ENCODE data around the gene SLC2A13. TPM values are rescaled to one million over a fixed set of nuclear protein-coding genes. Genes with fewer than 3 reads are reported as not detected.

SLC2A13 gene
- total RNA-seq, 1 donor from 2014 or later, result 17.4 TPM

DNA sequence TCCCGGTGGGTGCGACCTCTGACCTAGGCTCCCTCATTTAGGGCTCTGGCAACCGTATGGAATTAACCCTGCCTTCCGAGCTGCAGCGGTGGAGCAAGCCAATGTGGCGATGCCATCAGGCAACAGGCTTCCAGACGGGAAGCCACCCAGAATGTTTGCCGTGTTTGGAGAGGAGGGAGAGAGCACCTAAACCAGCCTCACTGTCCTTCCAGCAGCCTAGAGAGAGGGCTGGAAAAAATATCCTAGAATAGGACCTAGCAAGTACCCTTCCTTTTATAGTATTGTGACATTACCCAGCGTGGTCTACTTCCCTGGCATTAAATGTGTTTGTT is 287 bp upstream of the SLC2A13 start:
- intact Hi-C loops (cut with DNase I), result loop anchor here (5.0 to 10.0 kb wide), 3 partner anchors 94 to 1079 kb away; partner anchors contain the start of gene PDZRN4
- no peaks in the 10 kb centered on the region for H3K27me3 ChIP-seq
- peak overlapping the region; percentile 60 to 90 for H3K4me3 ChIP-seq
- peaks cover 25% of the 10 kb centered on the region for H3K4me1 ChIP-seq
- DNase-seq (ENCODE audit: extremely low spot score in 2 of 2), result no peak
- H3K36me3 ChIP-seq, result no peaks in the 10 kb centered on the region
- no peaks in the 10 kb centered on the region for H3K9me3 ChIP-seq
- TF ChIP-seq POLR2AphosphoS5 (IDR thresholded peaks at IDR 0.05; ENCODE audit: insufficient read depth in 1 of 2, low read depth in 1 of 2) (no peak), POLR2A (IDR thresholded peaks at IDR 0.05) (no peak)
- TF ChIP-seq, protein P1, sequence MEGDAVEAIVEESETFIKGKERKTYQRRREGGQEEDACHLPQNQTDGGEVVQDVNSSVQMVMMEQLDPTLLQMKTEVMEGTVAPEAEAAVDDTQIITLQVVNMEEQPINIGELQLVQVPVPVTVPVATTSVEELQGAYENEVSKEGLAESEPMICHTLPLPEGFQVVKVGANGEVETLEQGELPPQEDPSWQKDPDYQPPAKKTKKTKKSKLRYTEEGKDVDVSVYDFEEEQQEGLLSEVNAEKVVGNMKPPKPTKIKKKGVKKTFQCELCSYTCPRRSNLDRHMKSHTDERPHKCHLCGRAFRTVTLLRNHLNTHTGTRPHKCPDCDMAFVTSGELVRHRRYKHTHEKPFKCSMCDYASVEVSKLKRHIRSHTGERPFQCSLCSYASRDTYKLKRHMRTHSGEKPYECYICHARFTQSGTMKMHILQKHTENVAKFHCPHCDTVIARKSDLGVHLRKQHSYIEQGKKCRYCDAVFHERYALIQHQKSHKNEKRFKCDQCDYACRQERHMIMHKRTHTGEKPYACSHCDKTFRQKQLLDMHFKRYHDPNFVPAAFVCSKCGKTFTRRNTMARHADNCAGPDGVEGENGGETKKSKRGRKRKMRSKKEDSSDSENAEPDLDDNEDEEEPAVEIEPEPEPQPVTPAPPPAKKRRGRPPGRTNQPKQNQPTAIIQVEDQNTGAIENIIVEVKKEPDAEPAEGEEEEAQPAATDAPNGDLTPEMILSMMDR (IDR thresholded peaks at IDR 0.05), result no peak
- H3K27ac ChIP-seq, result peak overlapping the region; percentile 87

DNA sequence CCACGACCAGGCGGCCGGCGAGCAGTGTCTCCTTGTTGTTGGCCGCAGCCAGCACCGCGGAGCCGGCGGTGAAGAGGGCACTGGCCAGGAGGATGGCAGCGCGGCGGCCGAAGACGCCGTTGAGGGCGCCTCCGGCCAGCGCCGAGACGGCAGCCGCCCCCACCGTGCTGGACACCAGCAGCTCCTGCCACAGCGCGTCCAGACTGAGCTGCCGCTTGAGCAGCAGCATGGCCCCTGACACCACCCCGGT is 691 bp downstream of the SLC2A13 start:
- intact Hi-C loops (cut with DNase I), result loop anchor here (5.0 to 10.0 kb wide), 3 partner anchors 93 to 1080 kb away; partner anchors contain the start of gene PDZRN4
- Histone ChIP-seq H3K4me1 (peaks cover 25% of the 10 kb centered on the region), H3K27me3 (no peaks in the 10 kb centered on the region), H3K36me3 (no peaks in the 10 kb centered on the region), H3K9me3 (no peaks in the 10 kb centered on the region), H3K27ac (peak overlapping the region; percentile 87), H3K4me3 (peak overlapping the region; percentile 60 to 90)
- TF ChIP-seq, protein P1 (IDR thresholded peaks at IDR 0.05), result no peak
- TF ChIP-seq POLR2AphosphoS5 (IDR thresholded peaks at IDR 0.05; ENCODE audit: insufficient read depth in 1 of 2, low read depth in 1 of 2) (no peak), POLR2A (IDR thresholded peaks at IDR 0.05) (no peak)
- DNase-seq (ENCODE audit: extremely low spot score in 2 of 2), result no peak

DNA sequence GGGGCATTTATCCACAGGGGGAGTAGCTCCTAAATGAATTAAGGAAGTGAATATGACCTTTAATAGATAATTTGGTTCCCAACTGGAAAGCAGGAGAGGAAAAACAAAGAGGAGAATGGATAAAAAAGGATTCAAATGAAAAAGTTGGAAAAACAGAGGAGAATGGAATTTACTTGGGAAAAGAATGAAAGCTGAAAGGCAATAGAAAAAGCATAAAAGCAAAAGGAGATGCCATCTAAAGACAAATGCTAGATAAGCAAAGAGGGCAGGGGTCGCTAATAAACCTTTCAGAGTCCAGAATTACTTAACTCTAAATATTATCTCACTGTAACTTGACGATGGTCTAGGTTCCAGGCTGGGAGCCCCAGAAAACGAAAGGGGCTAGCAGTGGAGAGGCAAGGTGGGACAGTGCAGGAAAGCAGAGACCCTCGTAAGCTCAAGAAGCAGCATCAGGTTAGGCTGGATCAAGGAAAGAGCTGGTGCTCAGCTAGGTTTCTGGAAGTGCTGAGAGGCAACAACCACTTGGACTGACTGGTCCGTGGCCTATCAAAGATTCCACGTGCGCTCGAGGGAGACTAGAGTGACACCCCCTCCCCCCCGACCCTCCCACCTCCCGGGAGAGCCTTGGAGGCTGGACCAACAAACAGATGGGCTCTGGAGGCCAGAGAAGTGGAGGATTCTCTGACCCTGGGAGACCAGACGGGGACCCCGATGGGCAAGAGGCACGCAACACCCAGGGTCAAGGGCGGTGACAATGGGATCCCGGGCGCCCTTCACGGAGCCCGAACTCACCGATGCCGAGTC is 1.2 kb downstream of the SLC2A13 start:
- DNase-seq (ENCODE audit: extremely low spot score in 2 of 2), result no peak
- Histone ChIP-seq H3K27ac (peak overlapping the region; percentile 87), H3K36me3 (no peaks in the 10 kb centered on the region), H3K4me1 (peaks cover 25% of the 10 kb centered on the region), H3K4me3 (peak overlapping the region; percentile 60 to 90), H3K27me3 (no peaks in the 10 kb centered on the region), H3K9me3 (no peaks in the 10 kb centered on the region)
- intact Hi-C loops (cut with DNase I), result loop anchor here (5.0 to 10.0 kb wide), 3 partner anchors 92 to 1080 kb away; partner anchors contain the start of gene PDZRN4
- TF ChIP-seq POLR2AphosphoS5 (IDR thresholded peaks at IDR 0.05; ENCODE audit: insufficient read depth in 1 of 2, low read depth in 1 of 2) (peak in 1 of 2 donors; percentile 28), POLR2A (IDR thresholded peaks at IDR 0.05) (no peak)

DNA sequence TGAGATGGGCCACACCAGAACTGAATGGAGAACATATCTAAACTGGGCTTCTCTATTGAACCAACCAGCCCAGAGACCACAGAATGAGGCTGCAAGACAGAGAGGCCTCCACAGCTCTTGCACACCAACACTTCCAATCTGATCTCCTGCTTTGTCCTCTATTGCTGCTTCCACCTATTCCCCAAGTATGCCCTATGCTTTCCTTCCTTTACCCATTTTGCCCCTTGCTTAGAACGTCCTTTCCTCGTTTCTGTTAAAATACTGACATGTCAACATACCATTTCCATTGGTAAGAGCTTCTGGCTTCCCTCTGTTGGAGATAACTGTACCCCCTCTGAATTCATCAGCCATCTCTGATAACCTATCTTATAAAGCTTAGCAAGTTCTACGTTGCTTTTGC is 2.8 kb downstream of the SLC2A13 start:
- Histone ChIP-seq H3K27me3 (no peaks in the 10 kb centered on the region), H3K36me3 (no peaks in the 10 kb centered on the region), H3K9me3 (no peaks in the 10 kb centered on the region), H3K27ac (no peak overlapping the region), H3K4me1 (peaks cover 25% of the 10 kb centered on the region), H3K4me3 (peak overlapping the region in 1 of 2 donors; percentile 90)
- TF ChIP-seq POLR2A (IDR thresholded peaks at IDR 0.05) (no peak), POLR2AphosphoS5 (IDR thresholded peaks at IDR 0.05; ENCODE audit: insufficient read depth in 1 of 2, low read depth in 1 of 2) (no peak)
- TF ChIP-seq, protein P1 (IDR thresholded peaks at IDR 0.05), result no peak
- intact Hi-C loops (cut with DNase I), result loop anchor here (10.0 kb wide), 1 partner anchor 1082 kb away; the partner anchor contains the start of gene PDZRN4
- no peak for DNase-seq (ENCODE audit: extremely low spot score in 2 of 2)

DNA sequence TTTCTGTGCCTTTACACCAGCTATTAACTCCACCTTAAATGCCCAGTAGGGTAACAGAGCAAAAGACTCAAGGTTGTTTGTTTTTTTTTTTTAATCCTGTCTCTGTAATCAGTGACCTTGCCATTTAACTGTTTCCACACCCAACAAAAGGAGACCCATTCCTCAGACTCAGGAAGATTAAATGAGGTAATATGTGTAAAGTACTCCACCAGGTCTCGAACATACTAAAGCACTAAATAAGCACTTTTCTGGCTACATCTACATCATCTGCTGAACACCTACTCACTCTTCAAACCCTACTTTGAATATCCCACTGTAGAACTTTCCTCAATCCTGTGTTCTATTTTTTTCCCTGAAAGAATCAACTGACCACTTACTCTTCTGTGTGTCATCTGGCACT is 4.1 kb downstream of the SLC2A13 start:
- no peaks in the 10 kb centered on the region for H3K9me3 ChIP-seq
- peaks cover 20% of the 10 kb centered on the region for H3K4me1 ChIP-seq
- no peak overlapping the region for H3K4me3 ChIP-seq
- no peak overlapping the region for H3K27ac ChIP-seq
- intact Hi-C loops (cut with DNase I), result loop anchor here (10.0 kb wide), 1 partner anchor 1083 kb away; the partner anchor contains the start of gene PDZRN4
- H3K27me3 ChIP-seq, result no peaks in the 10 kb centered on the region
- no peak for DNase-seq (ENCODE audit: extremely low spot score in 2 of 2)
- TF ChIP-seq POLR2AphosphoS5 (IDR thresholded peaks at IDR 0.05; ENCODE audit: insufficient read depth in 1 of 2, low read depth in 1 of 2), result no peak
- TF ChIP-seq, protein P1 (IDR thresholded peaks at IDR 0.05), result no peak
- TF ChIP-seq POLR2A (IDR thresholded peaks at IDR 0.05), result no peak
- H3K36me3 ChIP-seq, result no peaks in the 10 kb centered on the region

Measured in vagina (tissue), 2 donors.